Liver (tissue), 10 donors: ENCODE results near the gene WDR45B. TPM values are rescaled to one million over a fixed set of nuclear protein-coding genes. Genes with fewer than 3 reads are reported as not detected.

ENCODE experiments used
- DNase-seq: peaks from one replicate; pipeline ENCODE4 v3.0.0-alpha.2; 2017; ENCODE audit warnings: low spot score
- H3K27ac ChIP-seq, 2 donors: one replicate each; pipeline ENCODE4 v1.7.0; 2013; ENCODE audit warnings: inconsistent platforms in 2 of 2, low read length in 2 of 2, control low read depth in 1 of 2, low read depth in 1 of 2, mild to moderate bottlenecking in 1 of 2
- H3K27me3 ChIP-seq, 4 donors: one replicate each; pipeline versions ENCODE4 v1.6.1 to v1.7.0; 2013; ENCODE audit warnings: low read length in 3 of 4, inconsistent platforms in 1 of 4, mild to moderate bottlenecking in 1 of 4, moderate library complexity in 1 of 4; ENCODE audit not compliant: control insufficient read depth in 4 of 4, insufficient read depth in 4 of 4
- H3K36me3 ChIP-seq, 4 donors: one replicate each; pipeline versions ENCODE4 v1.6.1 to v1.7.0; 2013; ENCODE audit warnings: low read length in 3 of 4, mild to moderate bottlenecking in 3 of 4, low read depth in 1 of 4, moderate library complexity in 1 of 4; ENCODE audit not compliant: control insufficient read depth in 4 of 4, insufficient read depth in 3 of 4
- H3K4me1 ChIP-seq, 4 donors: one replicate each; pipeline versions ENCODE4 v1.6.1 to v1.7.0; 2013; ENCODE audit warnings: low read length in 3 of 4, mild to moderate bottlenecking in 3 of 4, moderate library complexity in 1 of 4; ENCODE audit not compliant: control insufficient read depth in 4 of 4, insufficient read depth in 4 of 4
- H3K4me3 ChIP-seq, 3 donors: one replicate each; pipeline versions ENCODE4 v1.6.1 to v1.7.0; 2013; ENCODE audit warnings: low read length in 3 of 3, control low read depth in 1 of 3, low read depth in 1 of 3, mild to moderate bottlenecking in 1 of 3
- H3K9ac ChIP-seq, 2 donors: one replicate each; pipeline ENCODE4 v1.7.0; 2013; ENCODE audit warnings: low read length in 2 of 2, mild to moderate bottlenecking in 2 of 2, moderate library complexity in 2 of 2, control low read depth in 1 of 2, low read depth in 1 of 2
- H3K9me3 ChIP-seq, 4 donors: one replicate each; pipeline versions ENCODE4 v1.6.1 to v1.7.0; 2013; ENCODE audit warnings: low read length in 3 of 4; ENCODE audit not compliant: control insufficient read depth in 4 of 4
- FOXA1 ChIP-seq: IDR thresholded peaks from 2 replicates; pipeline ENCODE4 v1.6.1; 2016; ENCODE audit warnings: antibody characterized with exemption
- JUND ChIP-seq, 2 donors: IDR thresholded peaks; 2 replicates each; pipeline ENCODE4 v1.6.1; 2016; ENCODE audit warnings: antibody characterized with exemption in 2 of 2
- WGBS: extraction: QIAGEN DNeasy Blood & Tissue Kit; methylation state at CpG from one replicate; pipeline ENCODE4 v1.1.7; 2013; 5-methylcytosine and 5-hydroxymethylcytosine counted together
- polyA plus RNA-seq, 2 donors: library from polyadenylated mRNA; stranded (reverse) in 1 of 2; unstranded in 1 of 2; fragments of 200-250 nt in 1 of 2; fragments of >200 nt in 1 of 2; fragmentation: Nextera tagmentation in 1 of 2; extraction: Ambion mirVana in 1 of 2; gene quantifications; one replicate each; pipeline versions ENCODE4 v1.2.1 to v1.2.3, GENCODE V29; 2013 to 2015
- small RNA-seq: library from RNA; depleted of rRNA; stranded (forward); fragments of <200 nt; gene quantifications from one replicate; pipeline ENCODE3, GENCODE V24; 2014
- total RNA-seq, 2 donors: library from RNA; depleted of rRNA; stranded (reverse); fragments of >200 nt; gene quantifications; one replicate each; pipeline ENCODE4 v1.2.3, GENCODE V29; 2014
- donor health status: healthy.
- donor health status: healthy.
- donor health status: healthy.
- donor health status: healthy.
- donor health status: healthy.

The WDR45B gene
- total and polyA plus RNA-seq, 4 donors: 25.4 to 40.9 (median 29.2) TPM

DNA sequence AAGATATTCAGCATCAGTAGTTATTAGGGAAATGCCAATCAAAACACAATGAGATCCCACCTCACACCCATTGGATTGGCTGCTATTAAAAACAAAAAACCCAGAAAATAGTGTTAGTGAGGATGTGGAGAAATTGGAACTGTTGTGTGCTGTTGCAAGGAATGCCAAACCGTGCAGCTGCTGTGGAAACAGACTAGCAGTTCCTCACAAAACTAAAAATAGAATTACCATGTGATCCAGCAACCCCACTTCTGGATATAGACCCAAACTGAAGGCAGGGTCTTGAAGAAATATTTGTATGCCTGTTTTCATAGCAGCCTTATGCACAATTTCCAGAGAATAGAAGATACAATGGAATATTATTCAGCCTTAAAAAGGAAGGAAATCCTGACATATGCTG lies 82.7 kb downstream of the WDR45B start:
- Histone ChIP-seq H3K4me3 (no peak overlapping the region), H3K27me3 (no peaks in the 10 kb centered on the region), H3K4me1 (peaks cover 6 to 22% (median 14%) of the 10 kb centered on the region in 4 donors), H3K9me3 (no peaks in the 10 kb centered on the region), H3K9ac (no peak overlapping the region), H3K27ac (no peak overlapping the region), H3K36me3 (peaks cover 6 to 21% (median 14%) of the 10 kb centered on the region in 4 donors)
- WGBS: 69% methylated on average over 1 of the region's 1 CpG
- no peak for DNase-seq
- TF ChIP-seq JUND (IDR thresholded peaks at IDR 0.05) (no peak), FOXA1 (no peak)

Small RNA genes within 50 kb of the gene (small RNA-seq; reads per million reads assigned to genes)
- 0.07 reads per million for gene MIR4525

Other genes with a start within 250 kb of the WDR45B start
- gene HEXD, start 230.1 kb downstream of the WDR45B start, total RNA-seq: 10 to 100 TPM in 1 of 2 donors, 1 to 10 TPM in 1; 9.7 to 19.9 TPM
- 10 to 100 TPM in 1 of 2 donors, 1 to 10 TPM in 1; 5.6 to 14.7 TPM for gene HEXD, start 230.1 kb downstream of the WDR45B start, polyA plus RNA-seq
- gene OGFOD3, start 229.9 kb downstream of the WDR45B start, total RNA-seq: 10 to 100 TPM; 16.1 to 23.2 TPM
- gene OGFOD3, start 229.9 kb downstream of the WDR45B start, polyA plus RNA-seq: 10 to 100 TPM; 15.0 to 20.9 TPM
- 10 to 100 TPM; 25.9 to 44.0 TPM for gene CYBC1, start 197.7 kb downstream of the WDR45B start, total RNA-seq
- gene CYBC1, start 197.7 kb downstream of the WDR45B start, polyA plus RNA-seq: 10 to 100 TPM; 23.2 to 45.6 TPM
- gene NARF, start 189.7 kb downstream of the WDR45B start, total RNA-seq: 10 to 100 TPM; 24.8 to 87.5 TPM
- gene NARF, start 189.7 kb downstream of the WDR45B start, polyA plus RNA-seq: 10 to 100 TPM; 19.8 to 27.6 TPM
- 10 to 100 TPM; 13.4 to 16.2 TPM for gene FOXK2, start 128.7 kb downstream of the WDR45B start, total RNA-seq
- gene FOXK2, start 128.7 kb downstream of the WDR45B start, polyA plus RNA-seq: 1 to 10 TPM; 3.1 to 8.3 TPM
- gene RAB40B, start 50.3 kb upstream of the WDR45B start, total RNA-seq: 1 to 10 TPM; 2.9 to 9.6 TPM
- 10 to 100 TPM; 11.4 to 12.1 TPM for gene RAB40B, start 50.3 kb upstream of the WDR45B start, polyA plus RNA-seq
- gene FN3KRP, start 68.3 kb upstream of the WDR45B start, total RNA-seq: 10 to 100 TPM; 10.1 to 15.5 TPM
- 10 to 100 TPM; 10.9 to 11.2 TPM for gene FN3KRP, start 68.3 kb upstream of the WDR45B start, polyA plus RNA-seq
- 10 to 100 TPM; 18.4 to 21.5 TPM for gene FN3K, start 87.2 kb upstream of the WDR45B start, total RNA-seq
- 10 to 100 TPM; 24.4 to 28.7 TPM for gene FN3K, start 87.2 kb upstream of the WDR45B start, polyA plus RNA-seq
- 10 to 100 TPM; 29.8 to 34.6 TPM for gene TBCD, start 103.6 kb upstream of the WDR45B start, total RNA-seq
- 10 to 100 TPM; 31.5 to 42.2 TPM for gene TBCD, start 103.6 kb upstream of the WDR45B start, polyA plus RNA-seq
- gene ZNF750, start 191.6 kb upstream of the WDR45B start, total RNA-seq: not detected
- under 1 TPM; 0.02 to 0.08 TPM for gene ZNF750, start 191.6 kb upstream of the WDR45B start, polyA plus RNA-seq